HepG2 (cell line): ENCODE data around the gene PRRT2. TPM values are rescaled to one million over a fixed set of nuclear protein-coding genes. Genes with fewer than 3 reads are reported as not detected.

Experiments used
- CBX1 ChIP-seq: IDR thresholded peaks from one replicate; pipeline ENCODE4 v1.6.1; 2016; ENCODE audit warnings: antibody characterized with exemption, low read depth
- CREB1 ChIP-seq, 2 experiments: fragments of 450-650 bp in 1 of 2; IDR thresholded peaks; 2 replicates each; pipeline ENCODE4 v1.6.1; 2016 to 2017; ENCODE audit warnings: control low read depth in 1 of 2, mild to moderate bottlenecking in 1 of 2, missing compliant biosample characterization in 1 of 2, missing genetic modification characterization in 1 of 2
- DMAP1 ChIP-seq: IDR thresholded peaks from 2 replicates; pipeline ENCODE4 v1.6.1; 2016
- FLYWCH1 ChIP-seq: sonication (generic); formaldehyde crosslinking; IDR thresholded peaks from 2 replicates; pipeline ENCODE4 v1.8.1; 2023; ENCODE audit warnings: mild to moderate bottlenecking, missing genetic modification reagents
- NONO ChIP-seq, 2 experiments: fragments of 450-650 bp in 1 of 2; sonication (generic) in 1 of 2; formaldehyde crosslinking in 1 of 2; IDR thresholded peaks in 1 of 2; conservative IDR thresholded peaks in 1 of 2; 2 replicates each; pipeline versions ENCODE4 v1.6.1 to v1.8.0; 2017 to 2022; ENCODE audit warnings: mild to moderate bottlenecking in 1 of 2, missing genetic modification reagents in 1 of 2, moderate library complexity in 1 of 2
- NRL ChIP-seq: sonication (generic); formaldehyde crosslinking; IDR thresholded peaks from 2 replicates; pipeline ENCODE4 v1.5.0; 2020; ENCODE audit warnings: missing genetic modification reagents, mild to moderate bottlenecking, moderate library complexity, borderline replicate concordance
- PBX3 ChIP-seq: sonication (generic); formaldehyde crosslinking; IDR thresholded peaks from 2 replicates; pipeline ENCODE4 v1.8.1; 2023; ENCODE audit warnings: missing genetic modification reagents, inconsistent platforms, borderline replicate concordance
- SIN3A ChIP-seq: IDR thresholded peaks from 2 replicates; pipeline ENCODE4 v1.6.1; 2011; ENCODE audit warnings: low read depth, mild to moderate bottlenecking, control low read depth, low read length, borderline replicate concordance
- SNRNP70 ChIP-seq: fragments of 200-400 bp; formaldehyde crosslinking; IDR thresholded peaks from 2 replicates; pipeline ENCODE4 v1.6.1; 2017; ENCODE audit warnings: mild to moderate bottlenecking, low read depth, low read length, moderate library complexity
- TBL1XR1 ChIP-seq: fragments of 150-350 bp; IDR thresholded peaks from 2 replicates; pipeline ENCODE4 v1.6.1; 2014; ENCODE audit warnings: borderline replicate concordance, low read length; ENCODE audit not compliant: partially characterized antibody
- TFE3 ChIP-seq: IDR thresholded peaks from 2 replicates; pipeline ENCODE4 v1.6.1; 2016
- TOPORS ChIP-seq: sonication (generic); formaldehyde crosslinking; IDR thresholded peaks from 2 replicates; pipeline ENCODE4 v1.8.0; 2023; ENCODE audit warnings: mild to moderate bottlenecking, missing genetic modification reagents
- ZBTB20 ChIP-seq: sonication (generic); formaldehyde crosslinking; IDR thresholded peaks from 2 replicates; pipeline ENCODE4 v1.8.1; 2023; ENCODE audit warnings: missing genetic modification reagents, low read depth, mild to moderate bottlenecking, borderline replicate concordance
- ZMYM2 ChIP-seq: sonication (generic); formaldehyde crosslinking; IDR thresholded peaks from 2 replicates; pipeline ENCODE4 v1.8.0; 2022; ENCODE audit warnings: mild to moderate bottlenecking, missing genetic modification reagents
- ZNF235 ChIP-seq: sonication (generic); formaldehyde crosslinking; IDR thresholded peaks from 2 replicates; pipeline ENCODE4 v1.8.1; 2023; ENCODE audit warnings: mild to moderate bottlenecking, missing genetic modification reagents, borderline replicate concordance
- ZNF282 ChIP-seq: fragments of 450-650 bp; IDR thresholded peaks from 2 replicates; pipeline ENCODE4 v1.6.1; 2018; ENCODE audit not compliant: partially characterized antibody
- ZNF383 ChIP-seq: sonication (generic); formaldehyde crosslinking; IDR thresholded peaks from 2 replicates; pipeline ENCODE4 v1.4.0; 2020; ENCODE audit warnings: missing genetic modification reagents, mild to moderate bottlenecking, borderline replicate concordance
- ZNF563 ChIP-seq: sonication (generic); formaldehyde crosslinking; IDR thresholded peaks from 2 replicates; pipeline ENCODE4 v1.8.0; 2022; ENCODE audit warnings: mild to moderate bottlenecking, moderate library complexity, missing genetic modification reagents
- ZNF740 ChIP-seq: sonication (generic); formaldehyde crosslinking; IDR thresholded peaks from 2 replicates; pipeline ENCODE4 v1.4.0; 2020; ENCODE audit warnings: missing genetic modification reagents
- ZNF75D ChIP-seq: sonication (generic); formaldehyde crosslinking; IDR thresholded peaks from 2 replicates; pipeline ENCODE4 v1.8.1; 2023; ENCODE audit warnings: missing genetic modification reagents, mild to moderate bottlenecking, borderline replicate concordance
- ZNF781 ChIP-seq: sonication (generic); formaldehyde crosslinking; IDR thresholded peaks from 2 replicates; pipeline ENCODE4 v1.5.1; 2020; ENCODE audit warnings: borderline replicate concordance, mild to moderate bottlenecking, missing genetic modification reagents; ENCODE audit errors: not compliant biosample characterization
- ZNF83 ChIP-seq: sonication (generic); formaldehyde crosslinking; IDR thresholded peaks from 2 replicates; pipeline ENCODE4 v1.4.0; 2020; ENCODE audit warnings: missing genetic modification reagents, mild to moderate bottlenecking, borderline replicate concordance
- polyA plus RNA-seq, 8 experiments: library from polyadenylated mRNA; depleted of rRNA in 3 of 8; stranded (reverse) in 7 of 8; unstranded in 1 of 8; fragments of >200 nt; fragmentation: Illumina TruSeq in 4 of 8; extraction: Trizol in 4 of 8; gene quantifications; 2 replicates each; pipeline versions ENCODE4 v1.2.1 to v1.2.3, GENCODE V29; 2011 to 2016; ENCODE audit warnings: low read depth in 4 of 8, missing spikeins in 1 of 8, mixed read lengths in 1 of 8; ENCODE audit not compliant: insufficient read depth in 1 of 8
- total RNA-seq, 5 experiments: library from RNA; depleted of rRNA; stranded (reverse); fragments of >200 nt; fragmentation: Illumina TruSeq; extraction: Trizol; gene quantifications; 2 replicates each; pipeline ENCODE4 v1.2.3, GENCODE V29; 2016; ENCODE audit warnings: low read depth in 1 of 5
- TF ChIP-seq, protein P1 (sequence below): IDR thresholded peaks from 2 replicates; pipeline ENCODE4 v1.4.0; 2020; ENCODE audit warnings: mild to moderate bottlenecking, missing genetic modification reagents

Gene PRRT2
- total and polyA plus RNA-seq, 2 of the 13 experiments (the other 11 are each of a cell fraction or from before 2014, with no cell fraction given), result 0.51 to 1.1 TPM

DNA sequence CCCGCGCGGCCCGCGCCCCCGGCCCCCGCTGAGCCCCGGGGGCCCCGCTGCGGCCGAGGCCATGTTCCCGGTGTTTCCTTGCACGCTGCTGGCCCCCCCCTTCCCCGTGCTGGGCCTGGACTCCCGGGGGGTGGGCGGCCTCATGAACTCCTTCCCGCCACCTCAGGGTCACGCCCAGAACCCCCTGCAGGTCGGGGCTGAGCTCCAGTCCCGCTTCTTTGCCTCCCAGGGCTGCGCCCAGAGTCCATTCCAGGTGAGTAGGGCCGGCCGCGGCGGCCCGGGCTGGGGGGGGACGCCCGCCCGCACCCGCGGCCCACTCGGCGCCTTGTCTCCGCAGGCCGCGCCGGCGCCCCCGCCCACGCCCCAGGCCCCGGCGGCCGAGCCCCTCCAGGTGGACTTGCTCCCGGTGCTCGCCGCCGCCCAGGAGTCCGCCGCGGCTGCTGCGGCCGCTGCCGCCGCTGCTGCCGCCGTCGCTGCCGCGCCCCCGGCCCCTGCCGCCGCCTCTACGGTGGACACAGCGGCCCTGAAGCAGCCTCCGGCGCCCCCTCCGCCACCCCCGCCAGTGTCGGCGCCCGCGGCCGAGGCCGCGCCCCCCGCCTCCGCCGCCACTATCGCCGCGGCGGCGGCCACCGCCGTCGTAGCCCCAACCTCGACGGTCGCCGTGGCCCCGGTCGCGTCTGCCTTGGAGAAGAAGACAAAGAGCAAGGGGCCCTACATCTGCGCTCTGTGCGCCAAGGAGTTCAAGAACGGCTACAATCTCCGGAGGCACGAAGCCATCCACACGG lies 5.2 kb upstream of the PRRT2 start (continued):
- no peak for TF ChIP-seq TFE3 (CRISPR knock-in tag)
- TF ChIP-seq ZNF740 (CRISPR knock-in tag), result peak; percentile 93
- no peak for TF ChIP-seq ZMYM2
- TF ChIP-seq ZNF563, result no peak
- no peak for TF ChIP-seq NRL (CRISPR knock-in tag)
- TF ChIP-seq CREB1 (IDR thresholded peaks at IDR 0.05), result no peak
- TF ChIP-seq CREB1 (CRISPR knock-in tag; IDR thresholded peaks at IDR 0.05), result no peak
- no peak for TF ChIP-seq ZNF282
- TF ChIP-seq PBX3, result no peak
- no peak for TF ChIP-seq ZNF781 (CRISPR knock-in tag)
- no peak for TF ChIP-seq NONO (IDR thresholded peaks at IDR 0.05)
- no peak for TF ChIP-seq NONO (CRISPR knock-in tag; conservative IDR thresholded peaks at IDR 0.05)
- no peak for TF ChIP-seq ZNF75D (CRISPR knock-in tag)
- TF ChIP-seq SNRNP70, result no peak
- TF ChIP-seq ZNF383, result no peak
- TF ChIP-seq ZNF235 (CRISPR knock-in tag), result no peak
- TF ChIP-seq, protein P1, sequence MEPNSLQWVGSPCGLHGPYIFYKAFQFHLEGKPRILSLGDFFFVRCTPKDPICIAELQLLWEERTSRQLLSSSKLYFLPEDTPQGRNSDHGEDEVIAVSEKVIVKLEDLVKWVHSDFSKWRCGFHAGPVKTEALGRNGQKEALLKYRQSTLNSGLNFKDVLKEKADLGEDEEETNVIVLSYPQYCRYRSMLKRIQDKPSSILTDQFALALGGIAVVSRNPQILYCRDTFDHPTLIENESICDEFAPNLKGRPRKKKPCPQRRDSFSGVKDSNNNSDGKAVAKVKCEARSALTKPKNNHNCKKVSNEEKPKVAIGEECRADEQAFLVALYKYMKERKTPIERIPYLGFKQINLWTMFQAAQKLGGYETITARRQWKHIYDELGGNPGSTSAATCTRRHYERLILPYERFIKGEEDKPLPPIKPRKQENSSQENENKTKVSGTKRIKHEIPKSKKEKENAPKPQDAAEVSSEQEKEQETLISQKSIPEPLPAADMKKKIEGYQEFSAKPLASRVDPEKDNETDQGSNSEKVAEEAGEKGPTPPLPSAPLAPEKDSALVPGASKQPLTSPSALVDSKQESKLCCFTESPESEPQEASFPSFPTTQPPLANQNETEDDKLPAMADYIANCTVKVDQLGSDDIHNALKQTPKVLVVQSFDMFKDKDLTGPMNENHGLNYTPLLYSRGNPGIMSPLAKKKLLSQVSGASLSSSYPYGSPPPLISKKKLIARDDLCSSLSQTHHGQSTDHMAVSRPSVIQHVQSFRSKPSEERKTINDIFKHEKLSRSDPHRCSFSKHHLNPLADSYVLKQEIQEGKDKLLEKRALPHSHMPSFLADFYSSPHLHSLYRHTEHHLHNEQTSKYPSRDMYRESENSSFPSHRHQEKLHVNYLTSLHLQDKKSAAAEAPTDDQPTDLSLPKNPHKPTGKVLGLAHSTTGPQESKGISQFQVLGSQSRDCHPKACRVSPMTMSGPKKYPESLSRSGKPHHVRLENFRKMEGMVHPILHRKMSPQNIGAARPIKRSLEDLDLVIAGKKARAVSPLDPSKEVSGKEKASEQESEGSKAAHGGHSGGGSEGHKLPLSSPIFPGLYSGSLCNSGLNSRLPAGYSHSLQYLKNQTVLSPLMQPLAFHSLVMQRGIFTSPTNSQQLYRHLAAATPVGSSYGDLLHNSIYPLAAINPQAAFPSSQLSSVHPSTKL (CRISPR knock-in tag), result 0 out of 2 replicates have a peak, but pooled peaks have one; percentile 10
- no peak for TF ChIP-seq FLYWCH1 (CRISPR knock-in tag)
- no peak for TF ChIP-seq TBL1XR1
- TF ChIP-seq DMAP1, result no peak
- peak; percentile 26; the same call in 1 of the 2 replicates for TF ChIP-seq SIN3A
- no peak for TF ChIP-seq ZNF83
- no peak for TF ChIP-seq CBX1
- no peak for TF ChIP-seq ZBTB20 (CRISPR knock-in tag)
- no peak for TF ChIP-seq TOPORS (CRISPR knock-in tag)
